Measurements from ENCODE around the gene LRP1B.

LRP1B gene

GRCh38 chr2:140869925-140870324 is 1260.9 kb downstream of the LRP1B start:
- DNase-seq = no peak

GRCh38 chr2:140869107-140869506 is 1261.7 kb downstream of the LRP1B start:
- DNase-seq = no peak

GRCh38 chr2:140865837-140866236 is 1265.0 kb downstream of the LRP1B start:
- DNase-seq = no peak

- DNase-seq = peak; percentile 67
These were observed 1267.1 kb downstream of the LRP1B start for GRCh38 chr2:140863713-140864112.

GRCh38 chr2:140862181-140862580 is 1268.6 kb downstream of the LRP1B start:
- no peak for DNase-seq

- DNase-seq = peak; percentile 26
These were observed 1269.2 kb downstream of the LRP1B start for GRCh38 chr2:140861666-140862065.

- no peak for DNase-seq
These were observed 1275.3 kb downstream of the LRP1B start for GRCh38 chr2:140855471-140855870.

- DNase-seq = peak; percentile 8
These were observed 1279.4 kb downstream of the LRP1B start for GRCh38 chr2:140851258-140851981.

GRCh38 chr2:140843186-140843585 is 1287.6 kb downstream of the LRP1B start:
- no peak for DNase-seq

- DNase-seq = no peak
These were observed 1288.7 kb downstream of the LRP1B start for GRCh38 chr2:140842110-140842509.

GRCh38 chr2:140841141-140841540 is 1289.7 kb downstream of the LRP1B start:
- DNase-seq = no peak

GRCh38 chr2:140836826-140837225 is 1294.0 kb downstream of the LRP1B start:
- no peak for DNase-seq

- no peak for DNase-seq
These were observed 1295.7 kb downstream of the LRP1B start for GRCh38 chr2:140835079-140835478.

- DNase-seq = no peak
These were observed 1316.7 kb downstream of the LRP1B start for GRCh38 chr2:140814141-140814540.

- no peak for DNase-seq
These were observed 1322.0 kb downstream of the LRP1B start for GRCh38 chr2:140808820-140809219.

GRCh38 chr2:140808211-140808610 is 1322.6 kb downstream of the LRP1B start:
- DNase-seq = no peak

GRCh38 chr2:140804700-140805260 is 1326.0 kb downstream of the LRP1B start:
- DNase-seq = peak; percentile 51

GRCh38 chr2:140801311-140801710 is 1329.5 kb downstream of the LRP1B start:
- DNase-seq = no peak

GRCh38 chr2:140797718-140798117 is 1333.1 kb downstream of the LRP1B start:
- DNase-seq = no peak

GRCh38 chr2:140791802-140792201 is 1339.0 kb downstream of the LRP1B start:
- DNase-seq = no peak

GRCh38 chr2:140786585-140786984 is 1344.2 kb downstream of the LRP1B start:
- no peak for DNase-seq

- no peak for DNase-seq
These were observed 1355.4 kb downstream of the LRP1B start for GRCh38 chr2:140775411-140775810.

GRCh38 chr2:140770645-140771044 is 1360.2 kb downstream of the LRP1B start:
- DNase-seq = no peak

- DNase-seq = no peak
These were observed 1369.0 kb downstream of the LRP1B start for GRCh38 chr2:140761807-140762206.

Measured in eye (tissue), 1 donor.